ENCODE data around the gene TPP1. TPM values are rescaled to one million over a fixed set of nuclear protein-coding genes. Genes with fewer than 3 reads are reported as not detected.
A peak's percentile ranks its signal among the peaks of the same experiment; 100 is the strongest.

The TPP1 gene
- total and polyA plus RNA-seq, 4 experiments from 2014 or later: 103 to 198 (median 169) TPM

- Histone ChIP-seq H3K27ac (ENCODE audit: low read depth, low read length) (peak overlapping the region; percentile 10), H3K9me3 (ENCODE audit: control insufficient read depth in 1 of 2, low read length in 2 of 2) (no peaks in the 10 kb centered on the region), H3K27me3 (ENCODE audit: insufficient read depth, low read length) (no peaks in the 10 kb centered on the region), H3K4me1 (ENCODE audit: insufficient read depth, low read length) (peaks cover 73% of the 10 kb centered on the region), H3K4me3 (ENCODE audit: low read length in 2 of 2) (no peak overlapping the region), H3K36me3 (ENCODE audit: insufficient read depth, low read length) (peaks cover 37% of the 10 kb centered on the region)
- Mint-ChIP-seq H3K4me1 (peaks cover 0 to 34% (median 29%) of the 10 kb centered on the region in 4 donors), H3K27ac (peak overlapping the region in 6 of 7 donors; percentile 69 to 97 (median 88)), H3K9me3 (no peaks in the 10 kb centered on the region), H3K27me3 (no peaks in the 10 kb centered on the region), H3K4me3 (peak overlapping the region in 5 of 8 donors; percentile 11 to 87 (median 44)), H3K36me3 (peaks cover 12 to 46% of the 10 kb centered on the region in 2 donors)
- CTCF ChIA-PET (ENCODE audit: partially characterized antibody): interaction anchor here (0.8 to 7.6 kb wide), 6 partner anchors 9 to 128 kb away, joined by 3 to 109 read pairs (median 16); partner anchors contain the start of genes MRPL17 and TPP1
- no peak for DNase-seq
- intact Hi-C loops (cut with micrococcal nuclease): loop anchor here (10.0 kb wide), 1 partner anchor 195 kb away; the partner anchor contains the start of gene APBB1
- POLR2A ChIA-PET (ENCODE audit: partially characterized antibody): interaction anchor here (0.6 to 9.6 kb wide), 3 partner anchors 8 to 128 kb away, joined by 3 to 172 read pairs (median 132); partner anchors contain the start of genes MRPL17 and TPP1
Observed at GRCh38 chr11:6609502-6610015, 9.7 kb downstream of the TPP1 start.

- intact Hi-C loops (cut with micrococcal nuclease): no loop called here
- H3K27me3 Mint-ChIP-seq: no peaks in the 10 kb centered on the region
- H3K27me3 ChIP-seq (ENCODE audit: insufficient read depth, low read length): no peaks in the 10 kb centered on the region
- H3K9me3 ChIP-seq (ENCODE audit: control insufficient read depth in 1 of 2, low read length in 2 of 2): no peaks in the 10 kb centered on the region
- peak overlapping the region in 3 of 8 donors; percentile 11 to 19 (median 12) for H3K4me3 Mint-ChIP-seq
- peak overlapping the region in 5 of 7 donors; percentile 26 to 83 (median 72) for H3K27ac Mint-ChIP-seq
- H3K36me3 Mint-ChIP-seq: peaks cover 12 to 46% of the 10 kb centered on the region in 2 donors
- POLR2A ChIA-PET (ENCODE audit: partially characterized antibody): interaction anchor here (0.6 to 9.6 kb wide), 4 partner anchors 9 to 128 kb away, joined by 3 to 172 read pairs (median 70); partner anchors contain the start of genes MRPL17 and TPP1
- DNase-seq: no peak
- H3K4me3 ChIP-seq (ENCODE audit: low read length in 2 of 2): no peak overlapping the region
- H3K4me1 Mint-ChIP-seq: peaks cover 0 to 34% (median 29%) of the 10 kb centered on the region in 4 donors
- CTCF ChIA-PET (ENCODE audit: partially characterized antibody): interaction anchor here (1.6 to 7.6 kb wide), 4 partner anchors 10 to 97 kb away, joined by 7 to 109 read pairs (median 16); partner anchors contain the start of genes MRPL17 and TPP1
- H3K27ac ChIP-seq (ENCODE audit: low read depth, low read length): peak overlapping the region; percentile 52
- H3K36me3 ChIP-seq (ENCODE audit: insufficient read depth, low read length): peaks cover 37% of the 10 kb centered on the region
- peaks cover 75% of the 10 kb centered on the region for H3K4me1 ChIP-seq (ENCODE audit: insufficient read depth, low read length)
- no peaks in the 10 kb centered on the region for H3K9me3 Mint-ChIP-seq
Observed at GRCh38 chr11:6608726-6609501, 10.3 kb downstream of the TPP1 start.

DNA sequence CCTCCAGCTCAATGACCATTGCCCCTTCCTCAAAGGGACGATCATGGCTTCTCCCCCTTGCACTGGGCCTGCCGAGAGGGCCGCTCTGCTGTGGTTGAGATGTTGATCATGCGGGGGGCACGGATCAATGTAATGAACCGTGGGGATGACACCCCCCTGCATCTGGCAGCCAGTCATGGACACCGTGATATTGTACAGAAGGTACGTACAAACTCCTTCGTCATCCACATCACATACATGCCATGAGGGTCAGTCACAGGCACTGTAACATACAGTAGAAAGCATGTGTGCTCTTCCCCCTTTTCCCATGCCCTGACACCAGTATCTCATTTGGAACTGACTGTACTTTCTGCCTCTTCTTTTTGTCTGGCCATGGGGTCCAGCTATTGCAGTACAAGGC lies 11.2 kb downstream of the TPP1 start:
- H3K27ac ChIP-seq (ENCODE audit: low read depth, low read length): peak overlapping the region; percentile 52
- POLR2A ChIA-PET (ENCODE audit: partially characterized antibody): interaction anchor here (1.8 to 9.6 kb wide), 3 partner anchors 10 to 76 kb away, joined by 7 to 172 read pairs (median 132); partner anchors contain the start of genes MRPL17 and TPP1
- Mint-ChIP-seq H3K27ac (peak overlapping the region in 4 of 7 donors; percentile 62 to 95 (median 86)), H3K4me3 (peak overlapping the region in 1 of 8 donors; percentile 8), H3K36me3 (peaks cover 12 to 46% of the 10 kb centered on the region in 2 donors), H3K4me1 (peaks cover 0 to 34% (median 29%) of the 10 kb centered on the region in 4 donors), H3K9me3 (no peaks in the 10 kb centered on the region), H3K27me3 (no peaks in the 10 kb centered on the region)
- intact Hi-C loops (cut with micrococcal nuclease): no loop called here
- CTCF ChIA-PET (ENCODE audit: partially characterized antibody): interaction anchor here (1.3 to 7.6 kb wide), 6 partner anchors 11 to 229 kb away, joined by 4 to 109 read pairs (median 7); partner anchors contain the start of genes MRPL17 and TPP1
- no peaks in the 10 kb centered on the region for H3K27me3 ChIP-seq (ENCODE audit: insufficient read depth, low read length)
- H3K9me3 ChIP-seq (ENCODE audit: control insufficient read depth in 1 of 2, low read length in 2 of 2): no peaks in the 10 kb centered on the region
- H3K4me3 ChIP-seq (ENCODE audit: low read length in 2 of 2): no peak overlapping the region
- H3K4me1 ChIP-seq (ENCODE audit: insufficient read depth, low read length): peaks cover 70% of the 10 kb centered on the region
- peaks cover 37% of the 10 kb centered on the region for H3K36me3 ChIP-seq (ENCODE audit: insufficient read depth, low read length)
- peak in 1 of 5 donors; percentile 18 for DNase-seq

DNA sequence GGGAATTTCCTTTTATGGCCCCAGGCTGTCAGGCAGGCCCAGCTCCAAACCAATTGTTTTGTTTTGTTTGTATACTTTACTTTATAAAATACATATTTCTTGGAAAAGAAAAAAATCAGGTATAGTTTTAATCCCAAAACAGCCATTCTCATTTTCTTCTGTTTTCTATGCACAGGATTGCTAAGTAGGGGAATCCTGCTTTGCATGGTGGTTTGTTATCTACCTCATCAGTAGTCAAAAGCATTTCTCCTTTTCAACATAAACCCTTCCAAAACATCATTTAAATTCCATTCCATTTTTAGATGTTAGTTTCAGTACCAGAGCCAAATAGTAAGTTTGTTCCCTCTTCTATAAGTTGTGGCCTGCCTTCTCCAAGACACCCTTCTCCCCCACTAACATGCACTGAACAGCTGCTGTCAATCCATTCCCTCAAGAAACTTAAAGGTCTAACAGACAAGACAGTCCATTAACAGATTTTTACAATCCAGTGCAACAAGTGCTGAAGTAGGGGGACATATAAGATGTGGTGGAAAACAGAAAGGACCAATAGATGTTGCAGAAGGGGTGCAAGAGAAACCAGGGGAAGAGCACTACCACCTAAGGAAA lies 11.9 kb downstream of the TPP1 start:
- intact Hi-C loops (cut with micrococcal nuclease): no loop called here
- Mint-ChIP-seq H3K36me3 (peaks cover 12 to 46% of the 10 kb centered on the region in 2 donors), H3K9me3 (no peaks in the 10 kb centered on the region), H3K4me3 (peak overlapping the region in 5 of 8 donors; percentile 39 to 72 (median 51)), H3K27me3 (no peaks in the 10 kb centered on the region), H3K4me1 (peaks cover 0 to 34% (median 29%) of the 10 kb centered on the region in 4 donors), H3K27ac (peak overlapping the region in 5 of 7 donors; percentile 62 to 95 (median 87))
- Histone ChIP-seq H3K9me3 (ENCODE audit: control insufficient read depth in 1 of 2, low read length in 2 of 2) (no peaks in the 10 kb centered on the region), H3K27me3 (ENCODE audit: insufficient read depth, low read length) (no peaks in the 10 kb centered on the region), H3K27ac (ENCODE audit: low read depth, low read length) (peak overlapping the region; percentile 52), H3K4me3 (ENCODE audit: low read length in 2 of 2) (no peak overlapping the region), H3K36me3 (ENCODE audit: insufficient read depth, low read length) (peaks cover 37% of the 10 kb centered on the region), H3K4me1 (ENCODE audit: insufficient read depth, low read length) (peaks cover 72% of the 10 kb centered on the region)
- POLR2A ChIA-PET (ENCODE audit: partially characterized antibody): interaction anchor here (0.9 to 9.6 kb wide), 6 partner anchors 10 to 126 kb away, joined by 3 to 172 read pairs (median 6); partner anchors contain the start of genes ARFIP2, MRPL17, TIMM10B and TPP1
- CTCF ChIA-PET (ENCODE audit: partially characterized antibody): interaction anchor here (1.0 to 7.6 kb wide), 7 partner anchors 11 to 228 kb away, joined by 4 to 109 read pairs (median 5); partner anchors contain the start of genes MRPL17 and TPP1
- peak in 1 of 5 donors; percentile 18 for DNase-seq

DNA sequence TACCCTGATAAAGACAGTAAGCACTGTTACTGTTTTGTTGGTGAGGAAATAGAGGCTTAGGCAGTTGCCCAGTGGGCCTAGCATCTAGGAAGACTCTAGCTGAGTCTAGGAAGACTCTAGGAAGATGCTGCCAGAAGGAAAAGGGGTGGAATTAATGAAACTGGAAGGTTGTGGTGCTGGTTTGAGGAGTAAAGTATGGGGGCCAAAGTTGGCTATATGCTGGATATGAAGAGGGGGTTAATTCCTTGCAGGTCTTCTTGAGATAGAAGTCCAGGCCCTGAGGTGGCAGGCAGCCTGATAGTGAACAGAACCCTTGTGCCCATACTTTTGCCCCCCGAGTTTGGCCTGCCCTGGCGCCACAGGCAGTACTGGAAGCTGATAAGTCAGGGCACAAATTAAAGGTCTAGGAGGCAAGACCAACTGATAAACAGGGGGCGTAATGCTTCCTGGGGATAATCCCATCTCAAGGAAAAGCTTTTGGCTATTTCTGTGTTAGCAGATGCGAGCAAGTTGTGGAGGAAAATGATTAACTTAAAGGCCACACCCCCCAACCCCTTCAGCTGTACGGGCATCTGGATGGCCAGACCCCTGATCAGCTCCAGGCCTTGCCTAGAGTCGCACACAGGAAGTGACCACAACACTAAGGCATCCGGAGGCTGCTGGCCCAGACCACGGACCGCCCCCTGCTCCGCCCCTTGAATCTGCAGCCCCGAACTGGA lies 12.6 kb downstream of the TPP1 start:
- Histone ChIP-seq H3K36me3 (ENCODE audit: insufficient read depth, low read length) (peaks cover 38% of the 10 kb centered on the region), H3K9me3 (ENCODE audit: control insufficient read depth in 1 of 2, low read length in 2 of 2) (no peaks in the 10 kb centered on the region), H3K4me1 (ENCODE audit: insufficient read depth, low read length) (peaks cover 79% of the 10 kb centered on the region), H3K4me3 (ENCODE audit: low read length in 2 of 2) (no peak overlapping the region), H3K27ac (ENCODE audit: low read depth, low read length) (peak overlapping the region; percentile 52), H3K27me3 (ENCODE audit: insufficient read depth, low read length) (no peaks in the 10 kb centered on the region)
- H3K4me3 Mint-ChIP-seq: peak overlapping the region in 4 of 8 donors; percentile 13 to 68 (median 64)
- peaks cover 0 to 39% (median 31%) of the 10 kb centered on the region in 4 donors for H3K4me1 Mint-ChIP-seq
- no peaks in the 10 kb centered on the region for H3K9me3 Mint-ChIP-seq
- intact Hi-C loops (cut with micrococcal nuclease): no loop called here
- H3K36me3 Mint-ChIP-seq: peaks cover 12 to 49% of the 10 kb centered on the region in 2 donors
- H3K27ac Mint-ChIP-seq: peak overlapping the region in 2 of 7 donors; percentile 33 to 85
- peak in 4 of 5 donors; percentile 18 to 73 (median 23) for DNase-seq
- CTCF ChIA-PET (ENCODE audit: partially characterized antibody): interaction anchor here (1.0 to 7.6 kb wide), 7 partner anchors 12 to 227 kb away, joined by 3 to 109 read pairs (median 4); partner anchors contain the start of genes MRPL17 and TPP1
- POLR2A ChIA-PET (ENCODE audit: partially characterized antibody): interaction anchor here (0.9 to 9.6 kb wide), 5 partner anchors 11 to 125 kb away, joined by 3 to 172 read pairs (median 5); partner anchors contain the start of genes ARFIP2, MRPL17, TIMM10B and TPP1
- H3K27me3 Mint-ChIP-seq: no peaks in the 10 kb centered on the region

DNA sequence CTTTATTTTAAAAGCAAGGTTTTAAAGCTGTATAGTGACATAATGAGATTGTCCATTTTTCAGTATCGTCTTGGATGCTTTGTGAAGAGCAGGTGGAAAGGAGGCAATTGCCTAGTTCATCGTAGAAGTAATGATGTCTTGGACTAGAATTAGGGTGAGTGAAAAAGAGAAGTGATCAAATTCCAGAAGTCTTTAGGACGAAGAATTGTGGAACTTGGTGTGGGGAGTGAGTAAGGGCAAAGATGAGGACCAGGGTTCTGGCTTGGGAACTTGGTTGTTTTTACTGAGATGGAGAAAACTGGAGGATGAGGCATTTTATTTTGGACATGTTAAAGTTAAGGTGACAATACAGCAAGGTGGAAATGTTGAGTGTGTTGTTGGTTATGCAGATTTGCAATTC lies 14.4 kb downstream of the TPP1 start:
- Mint-ChIP-seq H3K4me3 (no peak overlapping the region), H3K27ac (no peak overlapping the region), H3K36me3 (peaks cover 9 to 40% of the 10 kb centered on the region in 2 donors), H3K9me3 (no peaks in the 10 kb centered on the region), H3K4me1 (peaks cover 0 to 33% (median 21%) of the 10 kb centered on the region in 4 donors), H3K27me3 (no peaks in the 10 kb centered on the region)
- ChIA-PET POLR2A (ENCODE audit: partially characterized antibody) (interaction anchor here (0.5 to 9.6 kb wide), 22 partner anchors 8 to 226 kb away, joined by 3 to 132 read pairs (median 6); partner anchors contain the start of genes DCHS1, MRPL17, SMPD1 and TAF10), CTCF (ENCODE audit: partially characterized antibody) (interaction anchor here (0.8 to 7.6 kb wide), 30 partner anchors 9 to 215 kb away, joined by 3 to 109 read pairs (median 4); partner anchors contain the start of genes ARFIP2, MRPL17, SMPD1 and TAF10)
- peaks cover 67% of the 10 kb centered on the region for H3K4me1 ChIP-seq (ENCODE audit: insufficient read depth, low read length)
- H3K27me3 ChIP-seq (ENCODE audit: insufficient read depth, low read length): no peaks in the 10 kb centered on the region
- peak overlapping the region; percentile 94 to 96 for H3K4me3 ChIP-seq (ENCODE audit: low read length in 2 of 2)
- no peak for DNase-seq
- intact Hi-C loops (cut with micrococcal nuclease): loop anchor here (1.0 to 5.0 kb wide), 8 partner anchors 8 to 370 kb away; partner anchors contain the start of genes FHIP1B, MRPL17, TAF10 and TPP1
- no peaks in the 10 kb centered on the region for H3K9me3 ChIP-seq (ENCODE audit: control insufficient read depth in 1 of 2, low read length in 2 of 2)
- peaks cover 41% of the 10 kb centered on the region for H3K36me3 ChIP-seq (ENCODE audit: insufficient read depth, low read length)
- H3K27ac ChIP-seq (ENCODE audit: low read depth, low read length): peak overlapping the region; percentile 85

All from CD4-positive, alpha-beta memory T cell (primary cell).